Nucleus accumbens (tissue), 56 donors: Measurements from ENCODE around the gene FILIP1L.

Experiments used
- DNase-seq, 56 donors: peaks; one replicate each; lab custom pipeline; 2025; lab: John Stamatoyannopoulos, UW

Gene FILIP1L

GRCh38 chr3:100114413-100115030 is at the start of gene FILIP1L:
Gene FILIP1L, minus strand, starts transcription at chr3:100114501.
- no peak for DNase-seq

DNA sequence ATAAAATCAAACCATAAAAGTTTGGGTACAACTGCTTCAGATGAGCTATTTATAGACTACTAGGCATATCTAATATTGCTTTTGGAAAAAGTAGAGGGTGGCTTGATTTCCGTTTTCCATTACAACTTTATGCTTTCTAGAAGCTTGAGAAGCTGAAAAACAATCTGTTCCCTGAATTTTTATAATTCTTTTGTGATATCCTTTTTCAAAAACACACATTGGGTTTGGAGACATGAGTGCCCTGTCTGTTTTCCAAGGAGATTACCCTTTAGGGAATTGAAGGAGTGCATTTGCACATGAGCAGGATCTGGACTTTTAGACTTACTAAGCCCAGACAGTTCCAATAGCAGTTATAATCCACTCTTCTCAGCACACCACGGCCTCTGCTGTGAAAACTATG is 49.5 kb upstream of the FILIP1L start:
- no peak for DNase-seq

- no peak for DNase-seq
Measured at GRCh38 chr3:100160521-100160920, 46.2 kb upstream of the FILIP1L start.

- DNase-seq, result no peak
Measured at GRCh38 chr3:100159331-100160153, 45.2 kb upstream of the FILIP1L start.

GRCh38 chr3:100158918-100159330 is 44.6 kb upstream of the FILIP1L start:
- no peak for DNase-seq

- no peak for DNase-seq
Measured at GRCh38 chr3:100157685-100158084, 43.4 kb upstream of the FILIP1L start.

DNA sequence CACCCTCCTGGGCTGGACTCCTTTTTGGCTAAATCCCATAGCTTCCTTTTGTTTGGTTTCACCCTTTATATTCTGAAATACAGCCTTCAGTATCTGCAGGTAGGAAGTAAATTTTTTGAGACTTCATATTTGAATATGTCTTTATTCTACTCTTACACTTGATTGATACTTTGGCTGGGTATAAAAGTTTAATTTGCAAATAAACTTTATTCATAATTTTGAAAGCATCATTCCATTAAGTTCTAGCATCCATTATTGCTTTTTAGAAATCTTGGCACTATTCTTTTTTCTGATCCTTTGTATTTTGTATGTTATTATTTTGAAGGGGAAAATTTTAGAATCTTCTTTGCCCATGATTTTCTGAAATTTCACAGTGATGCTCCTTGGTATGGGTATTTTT is 41.3 kb upstream of the FILIP1L start:
- no peak for DNase-seq

DNA sequence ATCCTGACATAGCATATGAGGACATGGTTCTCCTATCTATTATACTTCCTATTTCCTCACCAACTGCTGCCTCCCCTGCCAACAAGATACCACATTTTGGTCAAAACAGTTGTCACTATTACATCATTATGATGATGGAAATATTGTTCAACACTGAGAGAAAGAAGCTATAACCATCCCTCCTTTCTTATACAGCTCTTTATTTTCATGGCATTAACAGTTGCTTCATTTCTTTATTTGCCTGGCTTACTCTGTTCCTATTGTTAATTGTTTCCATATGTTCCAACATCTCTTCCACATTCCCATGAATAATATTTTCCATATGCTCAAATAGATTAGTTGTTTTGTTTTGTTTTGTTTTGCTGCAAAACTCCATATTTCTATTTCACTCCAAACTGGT is 40.8 kb upstream of the FILIP1L start:
- DNase-seq, result no peak

- no peak for DNase-seq
Measured at GRCh38 chr3:100154171-100154570, 39.9 kb upstream of the FILIP1L start.

DNA sequence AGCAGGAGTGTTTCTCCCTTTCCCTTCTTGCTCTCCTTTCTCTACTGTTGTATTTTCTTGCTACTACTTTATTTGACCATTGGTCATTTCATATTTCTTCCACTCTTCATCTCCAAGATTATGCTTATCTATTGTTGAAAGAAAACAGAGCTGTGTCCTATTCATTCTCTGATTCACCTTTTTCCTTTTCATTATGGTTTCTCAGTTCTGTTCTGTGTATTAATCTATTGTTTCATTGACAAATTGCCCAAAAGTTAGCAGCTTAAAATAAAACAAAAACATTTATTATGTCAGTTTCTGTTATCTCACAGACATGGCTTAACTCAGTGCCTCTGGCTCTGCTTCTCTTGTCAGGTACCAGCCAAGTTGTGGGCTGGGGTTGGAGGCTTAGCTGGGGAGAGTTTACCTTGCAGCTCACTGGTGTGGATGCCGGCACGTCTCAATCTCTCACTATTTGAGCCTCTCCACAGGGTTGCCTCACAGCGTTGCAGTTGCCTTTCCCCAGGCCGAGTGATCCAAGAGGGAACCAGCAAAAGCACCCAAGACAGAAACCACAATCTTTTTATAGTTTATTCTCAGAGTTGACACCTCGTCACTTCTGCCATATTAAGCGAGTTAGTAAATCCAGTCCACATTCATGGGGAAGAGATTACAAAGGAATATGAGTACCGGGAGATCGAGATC is 36.9 kb upstream of the FILIP1L start:
- DNase-seq, result no peak

GRCh38 chr3:100150473-100150872 is 36.2 kb upstream of the FILIP1L start:
- no peak for DNase-seq

GRCh38 chr3:100149713-100150415 is 35.6 kb upstream of the FILIP1L start:
- DNase-seq, result no peak

DNA sequence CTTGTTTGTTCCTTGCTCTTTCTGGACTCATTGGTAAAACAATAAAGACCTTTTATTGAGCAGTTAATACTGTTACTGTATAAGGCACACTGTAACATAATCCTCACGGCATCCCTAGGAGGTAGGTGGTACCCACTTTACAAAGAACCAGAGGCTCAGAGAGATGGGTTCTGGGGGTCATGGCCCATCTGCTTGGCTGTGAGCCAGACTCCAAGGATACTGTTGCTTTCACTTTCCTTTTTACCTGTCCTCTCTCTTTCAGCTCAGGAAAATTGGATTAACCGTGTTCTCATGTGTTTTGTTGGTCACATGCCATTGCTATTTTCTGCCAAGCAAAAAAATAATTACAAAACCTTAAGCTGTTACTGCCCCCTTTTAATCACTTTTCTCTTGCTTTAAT is 34.8 kb upstream of the FILIP1L start:
- no peak for DNase-seq

GRCh38 chr3:100144255-100144866 is 30.1 kb upstream of the FILIP1L start:
- DNase-seq, result no peak

DNA sequence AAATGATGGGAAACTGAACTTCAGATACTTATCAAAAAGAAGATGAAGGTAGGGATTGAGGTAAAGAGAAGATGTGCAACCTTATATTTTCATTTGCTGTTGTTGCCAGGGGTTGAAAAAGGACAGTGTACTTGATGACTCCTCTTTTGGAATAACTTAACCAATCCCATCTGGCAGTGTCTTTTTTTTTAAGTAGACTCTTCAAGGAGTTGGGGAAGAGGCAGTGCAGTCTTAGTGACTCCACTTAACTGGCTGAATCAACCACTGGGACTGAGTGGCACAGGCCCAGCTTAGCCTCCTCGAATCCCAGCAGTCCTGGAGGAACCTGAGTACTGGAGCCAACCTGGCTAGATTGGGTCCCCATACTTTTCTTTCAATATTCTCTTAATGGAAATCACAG is 27.3 kb upstream of the FILIP1L start:
- no peak for DNase-seq

- DNase-seq, result no peak
Measured at GRCh38 chr3:100140976-100141375, 26.7 kb upstream of the FILIP1L start.

DNA sequence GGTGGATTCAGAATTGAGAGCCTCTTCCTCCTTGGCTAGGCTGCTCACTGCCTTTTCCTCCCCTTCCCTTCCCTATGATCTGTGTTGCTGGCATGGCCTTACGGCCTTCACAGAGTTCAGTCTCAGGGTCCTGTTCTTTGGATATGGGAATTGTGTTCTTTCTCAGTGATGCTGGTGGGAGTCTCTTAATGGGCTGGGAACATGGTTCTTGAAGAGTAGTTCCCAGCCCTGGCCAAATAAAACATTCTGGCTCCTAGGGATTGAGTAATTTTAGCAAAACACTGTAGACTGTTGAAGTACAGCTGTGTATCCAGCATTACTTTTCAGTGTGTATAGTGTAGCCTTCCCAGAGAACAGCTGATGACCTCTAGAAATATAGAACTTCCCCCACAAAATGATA is 22.6 kb upstream of the FILIP1L start:
- DNase-seq, result no peak

- no peak for DNase-seq
Measured at GRCh38 chr3:100131241-100131640, 16.9 kb upstream of the FILIP1L start.

GRCh38 chr3:100129941-100130340 is 15.6 kb upstream of the FILIP1L start:
- no peak for DNase-seq

GRCh38 chr3:100128565-100128964 is 14.3 kb upstream of the FILIP1L start:
- DNase-seq, result no peak

DNA sequence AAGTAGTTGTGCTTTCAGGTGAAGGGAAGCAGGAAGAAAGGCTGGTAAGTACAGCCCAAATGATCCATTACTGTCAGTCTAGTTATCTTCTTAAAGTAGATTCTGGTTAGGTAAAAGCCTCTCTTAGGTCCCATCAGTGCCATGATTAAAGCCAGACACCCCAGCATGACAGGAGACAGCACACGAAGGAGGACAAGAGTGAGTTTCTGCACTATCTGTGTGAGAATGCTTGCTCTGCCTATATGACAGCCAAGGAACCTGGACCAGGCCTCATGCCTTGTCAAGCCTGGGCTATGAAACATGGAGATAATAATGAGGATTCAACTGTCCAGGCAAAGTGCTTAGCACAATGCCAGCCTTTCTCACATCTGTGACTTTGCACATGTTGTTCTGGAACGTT is 13.5 kb upstream of the FILIP1L start:
- no peak for DNase-seq
